ENCODE results near the gene MTHFD2L. TPM values are rescaled to one million over a fixed set of nuclear protein-coding genes. Genes with fewer than 3 reads are reported as not detected.

Gene MTHFD2L
- total and polyA plus RNA-seq, 10 of the 15 experiments (the other 5 are each of a cell fraction or from before 2014, with no cell fraction given) = 4.8 to 25.4 (median 14.4) TPM

DNA sequence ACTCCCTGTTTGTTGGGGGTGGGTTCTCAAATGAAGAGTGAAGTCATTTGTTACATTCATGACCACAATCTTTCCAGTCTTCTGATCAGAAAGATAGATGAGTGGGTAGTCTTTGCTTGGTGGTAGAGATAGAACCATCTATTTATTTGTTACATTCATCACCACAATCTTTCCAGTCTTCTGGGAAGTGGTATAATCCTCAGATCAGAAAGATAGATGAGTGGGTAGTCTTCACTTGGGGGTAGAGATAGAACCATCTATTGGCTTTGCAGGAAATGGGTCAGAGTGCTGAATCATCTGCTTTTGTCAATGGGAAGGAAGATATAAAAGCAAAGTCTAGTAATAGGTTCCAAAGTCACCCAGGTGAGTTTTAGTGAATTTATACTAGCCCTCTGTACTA lies 86.1 kb downstream of the MTHFD2L start (continued):
- TF ChIP-seq, protein P1, sequence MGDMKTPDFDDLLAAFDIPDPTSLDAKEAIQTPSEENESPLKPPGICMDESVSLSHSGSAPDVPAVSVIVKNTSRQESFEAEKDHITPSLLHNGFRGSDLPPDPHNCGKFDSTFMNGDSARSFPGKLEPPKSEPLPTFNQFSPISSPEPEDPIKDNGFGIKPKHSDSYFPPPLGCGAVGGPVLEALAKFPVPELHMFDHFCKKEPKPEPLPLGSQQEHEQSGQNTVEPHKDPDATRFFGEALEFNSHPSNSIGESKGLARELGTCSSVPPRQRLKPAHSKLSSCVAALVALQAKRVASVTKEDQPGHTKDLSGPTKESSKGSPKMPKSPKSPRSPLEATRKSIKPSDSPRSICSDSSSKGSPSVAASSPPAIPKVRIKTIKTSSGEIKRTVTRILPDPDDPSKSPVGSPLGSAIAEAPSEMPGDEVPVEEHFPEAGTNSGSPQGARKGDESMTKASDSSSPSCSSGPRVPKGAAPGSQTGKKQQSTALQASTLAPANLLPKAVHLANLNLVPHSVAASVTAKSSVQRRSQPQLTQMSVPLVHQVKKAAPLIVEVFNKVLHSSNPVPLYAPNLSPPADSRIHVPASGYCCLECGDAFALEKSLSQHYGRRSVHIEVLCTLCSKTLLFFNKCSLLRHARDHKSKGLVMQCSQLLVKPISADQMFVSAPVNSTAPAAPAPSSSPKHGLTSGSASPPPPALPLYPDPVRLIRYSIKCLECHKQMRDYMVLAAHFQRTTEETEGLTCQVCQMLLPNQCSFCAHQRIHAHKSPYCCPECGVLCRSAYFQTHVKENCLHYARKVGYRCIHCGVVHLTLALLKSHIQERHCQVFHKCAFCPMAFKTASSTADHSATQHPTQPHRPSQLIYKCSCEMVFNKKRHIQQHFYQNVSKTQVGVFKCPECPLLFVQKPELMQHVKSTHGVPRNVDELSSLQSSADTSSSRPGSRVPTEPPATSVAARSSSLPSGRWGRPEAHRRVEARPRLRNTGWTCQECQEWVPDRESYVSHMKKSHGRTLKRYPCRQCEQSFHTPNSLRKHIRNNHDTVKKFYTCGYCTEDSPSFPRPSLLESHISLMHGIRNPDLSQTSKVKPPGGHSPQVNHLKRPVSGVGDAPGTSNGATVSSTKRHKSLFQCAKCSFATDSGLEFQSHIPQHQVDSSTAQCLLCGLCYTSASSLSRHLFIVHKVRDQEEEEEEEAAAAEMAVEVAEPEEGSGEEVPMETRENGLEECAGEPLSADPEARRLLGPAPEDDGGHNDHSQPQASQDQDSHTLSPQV (IDR thresholded peaks at IDR 0.05) = no peak
- TF ChIP-seq IRF4 (IDR thresholded peaks at IDR 0.05; ENCODE audit: low read depth, low read length) = no peak

DNA sequence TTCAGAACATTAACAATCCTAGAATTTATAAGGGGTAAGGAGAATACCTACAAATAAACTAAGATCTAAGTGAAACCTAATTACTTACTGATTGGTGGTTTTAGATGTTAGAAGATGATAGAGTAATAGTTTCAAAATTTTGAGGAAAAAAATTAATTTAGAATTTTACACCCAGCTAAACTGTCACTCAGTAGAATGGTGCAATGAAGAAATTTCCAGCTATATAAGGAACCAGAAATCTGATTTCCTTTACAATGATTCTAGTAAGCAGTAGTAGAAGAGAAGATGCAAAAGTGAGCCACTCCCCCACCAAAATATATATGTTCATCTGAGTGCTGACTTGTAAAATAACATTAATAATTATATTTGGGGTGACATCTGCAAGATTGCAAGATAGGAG lies 95.0 kb downstream of the MTHFD2L start:
- Histone ChIP-seq H3K4me1 (ENCODE audit: control insufficient read depth, insufficient read depth, low read length) (no peaks in the 10 kb centered on the region), H3K79me2 (ENCODE audit: control insufficient read depth, insufficient read depth, low read length) (no peaks in the 10 kb centered on the region), H3K36me3 (ENCODE audit: control insufficient read depth in 2 of 2, insufficient read depth in 2 of 2, low read length in 1 of 2) (no peaks in the 10 kb centered on the region), H2AFZ (ENCODE audit: control insufficient read depth, low read depth, low read length) (no peak overlapping the region), H3K9ac (ENCODE audit: control insufficient read depth, insufficient read depth, low read length) (no peak overlapping the region), H3K4me3 (no peak overlapping the region), H3K27ac (ENCODE audit: control insufficient read depth, insufficient read depth) (no peak overlapping the region), H3K4me2 (ENCODE audit: control insufficient read depth, insufficient read depth) (no peak overlapping the region), H4K20me1 (ENCODE audit: control insufficient read depth, insufficient read depth) (no peaks in the 10 kb centered on the region), H3K9me3 (replicated peaks; ENCODE audit: control insufficient read depth, insufficient read depth, low read length) (no peaks in the 10 kb centered on the region; the same call in 1 of the 3 replicates), H3K27me3 (replicated peaks in 1 of 2; ENCODE audit: control insufficient read depth in 2 of 2, insufficient read depth in 2 of 2, low read length in 1 of 2) (no peaks in the 10 kb centered on the region)
- CTCF ChIA-PET = interaction anchor here (0.6 to 2.6 kb wide), 2 partner anchors 24 to 305 kb away, joined by 3 to 12 read pairs; no protein-coding TSS in a partner anchor
- RAD21 ChIA-PET (ENCODE audit: unreplicated experiment) = no interaction called here
- no peak for DNase-seq (ENCODE audit: low read depth, low spot score)
- SMC1A ChIA-PET (ENCODE audit: uncharacterized antibody, unreplicated experiment) = interaction anchor here (0.9 kb wide), 1 partner anchor 18 kb away, joined by 3 read pairs; no protein-coding TSS in a partner anchor
- POLR2A ChIA-PET = no interaction called here
- TF ChIP-seq, protein P2, sequence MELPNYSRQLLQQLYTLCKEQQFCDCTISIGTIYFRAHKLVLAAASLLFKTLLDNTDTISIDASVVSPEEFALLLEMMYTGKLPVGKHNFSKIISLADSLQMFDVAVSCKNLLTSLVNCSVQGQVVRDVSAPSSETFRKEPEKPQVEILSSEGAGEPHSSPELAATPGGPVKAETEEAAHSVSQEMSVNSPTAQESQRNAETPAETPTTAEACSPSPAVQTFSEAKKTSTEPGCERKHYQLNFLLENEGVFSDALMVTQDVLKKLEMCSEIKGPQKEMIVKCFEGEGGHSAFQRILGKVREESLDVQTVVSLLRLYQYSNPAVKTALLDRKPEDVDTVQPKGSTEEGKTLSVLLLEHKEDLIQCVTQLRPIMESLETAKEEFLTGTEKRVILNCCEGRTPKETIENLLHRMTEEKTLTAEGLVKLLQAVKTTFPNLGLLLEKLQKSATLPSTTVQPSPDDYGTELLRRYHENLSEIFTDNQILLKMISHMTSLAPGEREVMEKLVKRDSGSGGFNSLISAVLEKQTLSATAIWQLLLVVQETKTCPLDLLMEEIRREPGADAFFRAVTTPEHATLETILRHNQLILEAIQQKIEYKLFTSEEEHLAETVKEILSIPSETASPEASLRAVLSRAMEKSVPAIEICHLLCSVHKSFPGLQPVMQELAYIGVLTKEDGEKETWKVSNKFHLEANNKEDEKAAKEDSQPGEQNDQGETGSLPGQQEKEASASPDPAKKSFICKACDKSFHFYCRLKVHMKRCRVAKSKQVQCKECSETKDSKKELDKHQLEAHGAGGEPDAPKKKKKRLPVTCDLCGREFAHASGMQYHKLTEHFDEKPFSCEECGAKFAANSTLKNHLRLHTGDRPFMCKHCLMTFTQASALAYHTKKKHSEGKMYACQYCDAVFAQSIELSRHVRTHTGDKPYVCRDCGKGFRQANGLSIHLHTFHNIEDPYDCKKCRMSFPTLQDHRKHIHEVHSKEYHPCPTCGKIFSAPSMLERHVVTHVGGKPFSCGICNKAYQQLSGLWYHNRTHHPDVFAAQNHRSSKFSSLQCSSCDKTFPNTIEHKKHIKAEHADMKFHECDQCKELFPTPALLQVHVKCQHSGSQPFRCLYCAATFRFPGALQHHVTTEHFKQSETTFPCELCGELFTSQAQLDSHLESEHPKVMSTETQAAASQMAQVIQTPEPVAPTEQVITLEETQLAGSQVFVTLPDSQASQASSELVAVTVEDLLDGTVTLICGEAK (IDR thresholded peaks at IDR 0.05; ENCODE audit: borderline replicate concordance) = no peak
- no peak for TF ChIP-seq CHD2 (IDR thresholded peaks at IDR 0.05; ENCODE audit: borderline replicate concordance, low read depth, low read length)
- TF ChIP-seq CEBPB (IDR thresholded peaks at IDR 0.05; ENCODE audit: borderline replicate concordance in 1 of 2, low read depth in 2 of 2, low read length in 2 of 2) = no peak
- no peak for TF ChIP-seq POLR2AphosphoS5 (IDR thresholded peaks at IDR 0.05; ENCODE audit: low read length)
- intact Hi-C loops (cut with micrococcal nuclease; ENCODE audit: unreplicated experiment) (no loop called here), in situ Hi-C loops (cut with MboI) (no loop called here)
- no TSS peak for BruUV-seq (replicated peaks)
- no peak for ATAC-seq
- no peak for FAIRE-seq
